Psoas muscle (tissue), 8 donors: ENCODE measurements around the gene PPP2R1B. TPM values are rescaled to one million over a fixed set of nuclear protein-coding genes. Genes with fewer than 3 reads are reported as not detected.
A peak's percentile ranks its signal among the peaks of the same experiment; 100 is the strongest.

Experiments used
- ATAC-seq, 4 donors: fragments of 200-7000 bp; cut with Tn5 transposase; one replicate each; pipeline ENCODE4 v1.9.1; 2020; ENCODE audit warnings: moderate library complexity in 3 of 4, mild to moderate bottlenecking in 2 of 4
- DNase-seq, 2 donors: peaks; one replicate each; pipeline ENCODE4 v3.0.0-alpha.2; 2020
- H3K27ac ChIP-seq: fragments of 200-600 bp; one replicate; pipeline ENCODE4 v1.8.0; 2022
- H3K27me3 ChIP-seq, 3 donors: fragments of 200-600 bp in 1 of 3; one replicate each; pipeline versions ENCODE4 v1.6.1 to v1.8.0; 2013 to 2022; ENCODE audit warnings: low read length in 2 of 3, mild to moderate bottlenecking in 2 of 3, moderate library complexity in 1 of 3; ENCODE audit not compliant: insufficient read depth in 3 of 3
- H3K36me3 ChIP-seq, 2 donors: fragments of 200-600 bp in 1 of 2; one replicate each; pipeline versions ENCODE4 v1.6.1 to v1.8.0; 2013 to 2022; ENCODE audit warnings: low read depth in 1 of 2, mild to moderate bottlenecking in 1 of 2, moderate library complexity in 1 of 2; ENCODE audit not compliant: insufficient read depth in 1 of 2
- H3K4me1 ChIP-seq: fragments of 200-600 bp; one replicate; pipeline ENCODE4 v1.8.0; 2022
- H3K4me3 ChIP-seq: fragments of 200-600 bp; one replicate; pipeline ENCODE4 v1.8.0; 2022; ENCODE audit warnings: mild to moderate bottlenecking
- H3K9me3 ChIP-seq: fragments of 200-600 bp; one replicate; pipeline ENCODE4 v1.8.0; 2022
- CTCF ChIP-seq: fragments of 200-600 bp; IDR thresholded peaks from one replicate; pipeline ENCODE4 v1.8.0; 2022; ENCODE audit warnings: antibody characterized with exemption
- WGBS, 3 donors: extraction: QIAGEN DNeasy Blood & Tissue Kit; methylation state at CpG; one replicate each; pipeline versions ENCODE4 v1.1.6 to v1.1.7; 2013; 5-methylcytosine and 5-hydroxymethylcytosine counted together
- intact Hi-C, 2 donors: fragments of 100-400 bp; cut with DNase I; formaldehyde crosslinking; loops; one replicate each; pipeline versions ENCODE4 v1.11.0 to v1.14.2; 2022
- polyA plus RNA-seq, 3 donors: library from polyadenylated mRNA; stranded (reverse); fragments of 200-250 nt; gene quantifications; one replicate each; pipeline ENCODE4 v1.2.3, GENCODE V29; 2013
- total RNA-seq, 4 donors: library from RNA; stranded (reverse); fragmentation: NEBNext Ultra II Directional in 2 of 4; extraction: Animal tissue kit (Norgen Biotek cat#: 25700) in 2 of 4; gene quantifications; one replicate each; pipeline versions ENCODE4 v1.2.1 to v1.2.4, GENCODE V29; 2021 to 2023
- donor health status: healthy with polysubstance abuse.
- donor health status: DM: no; HTN: no; CAD: no; lungs with moderate emphysema.
- donor health status: Bipolar disorder and iron deficiency.
- donor health status: healthy.
- donor health status: DM: yes; HTN: yes; CAD: no.
- donor health status: DM: no; HTN: no; CAD: no.
- donor health status: DM: no; HTN: no; CAD: no.
- donor health status: DM: yes; HTN: yes; CAD: no.

The PPP2R1B gene
- total and polyA plus RNA-seq, 7 donors, result 6.6 to 18.8 (median 10.7) TPM

- WGBS, 3 donors, result 33 to 41% (median 39%) methylated on average over 7 of the region's 7 CpGs
- Histone ChIP-seq H3K4me1 (peaks cover 85% of the 10 kb centered on the region), H3K4me3 (no peak overlapping the region)
These were observed 33.2 kb downstream of the PPP2R1B start for GRCh38 chr11:111733016-111733415.

GRCh38 chr11:111731821-111732220, 34.4 kb downstream of the PPP2R1B start:
- H3K9me3 ChIP-seq, result no peaks in the 10 kb centered on the region
- no peak for DNase-seq
- H3K4me3 ChIP-seq, result no peak overlapping the region
- intact Hi-C loops, result loop anchor here in 1 of 2 donors (10.0 kb wide), 1 partner anchor 127 kb away; the partner anchor contains the start of gene SIK2
- no peaks in the 10 kb centered on the region for H3K27me3 ChIP-seq
- ATAC-seq, result no peak
- peaks cover 74% of the 10 kb centered on the region for H3K4me1 ChIP-seq
- WGBS, 3 donors, result 70 to 81% (median 74%) methylated on average over 5 of the region's 5 CpGs
- TF ChIP-seq CTCF, result no peak
- peak overlapping the region; percentile 91 for H3K27ac ChIP-seq
- H3K36me3 ChIP-seq, result peaks cover 0 to 16% of the 10 kb centered on the region in 2 donors

More at GRCh38 chr11:111733016-111733415, 33.2 kb downstream of the PPP2R1B start:
- intact Hi-C loops, result loop anchor here in 1 of 2 donors (10.0 kb wide), 1 partner anchor 128 kb away; the partner anchor contains the start of gene SIK2
- peak in 3 of 4 donors; percentile 2 to 11 (median 9) for ATAC-seq
- no peaks in the 10 kb centered on the region for H3K9me3 ChIP-seq
- no peaks in the 10 kb centered on the region for H3K27me3 ChIP-seq
- peak overlapping the region; percentile 91 for H3K27ac ChIP-seq
- peak; percentile 71 to 78 for DNase-seq
- no peak for TF ChIP-seq CTCF
- H3K36me3 ChIP-seq, result peaks cover 0 to 4% of the 10 kb centered on the region in 2 donors

GRCh38 chr11:111730871-111731591, 35.2 kb downstream of the PPP2R1B start:
- WGBS, 3 donors, result 22 to 30% (median 29%) methylated on average over 22 of the region's 22 CpGs
- H3K4me1 ChIP-seq, result peaks cover 66% of the 10 kb centered on the region
- H3K36me3 ChIP-seq, result peaks cover 3 to 24% of the 10 kb centered on the region in 2 donors
- H3K9me3 ChIP-seq, result no peaks in the 10 kb centered on the region
- DNase-seq (peak; percentile 74 to 91), ATAC-seq (peak; percentile 78 to 83 (median 80))
- H3K4me3 ChIP-seq, result peak overlapping the region; percentile 29
- peak overlapping the region; percentile 91 for H3K27ac ChIP-seq
- intact Hi-C loops, result loop anchor here in 1 of 2 donors (10.0 kb wide), 1 partner anchor 126 kb away; the partner anchor contains the start of gene SIK2
- no peak for TF ChIP-seq CTCF
- no peaks in the 10 kb centered on the region for H3K27me3 ChIP-seq

- H3K27ac ChIP-seq, result peak overlapping the region; percentile 91
- WGBS, 3 donors, result 57% methylated on average over 9 of the region's 9 CpGs
- DNase-seq (peak in 1 of 2 donors; percentile 48), ATAC-seq (no peak)
- peaks cover 3 to 31% of the 10 kb centered on the region in 2 donors for H3K36me3 ChIP-seq
- H3K4me1 ChIP-seq, result peaks cover 64% of the 10 kb centered on the region
- H3K4me3 ChIP-seq, result no peak overlapping the region
- no peak for TF ChIP-seq CTCF
- H3K27me3 ChIP-seq, result no peaks in the 10 kb centered on the region
- intact Hi-C loops, result loop anchor here in 1 of 2 donors (10.0 kb wide), 1 partner anchor 125 kb away; the partner anchor contains the start of gene SIK2
- H3K9me3 ChIP-seq, result no peaks in the 10 kb centered on the region
These were observed 36.3 kb downstream of the PPP2R1B start for GRCh38 chr11:111729831-111730311.
